ENCODE data around the gene PCSK6. TPM values are rescaled to one million over a fixed set of nuclear protein-coding genes. Genes with fewer than 3 reads are reported as not detected.

PCSK6 gene
- total and polyA plus RNA-seq, 2 of the 8 experiments (the other 6 are each of a cell fraction or from before 2014, with no cell fraction given) = 1.9 to 4.0 TPM

GRCh38 chr15:101436526-101436925, 53.0 kb downstream of the PCSK6 start (continued):
- TF ChIP-seq, protein P1, sequence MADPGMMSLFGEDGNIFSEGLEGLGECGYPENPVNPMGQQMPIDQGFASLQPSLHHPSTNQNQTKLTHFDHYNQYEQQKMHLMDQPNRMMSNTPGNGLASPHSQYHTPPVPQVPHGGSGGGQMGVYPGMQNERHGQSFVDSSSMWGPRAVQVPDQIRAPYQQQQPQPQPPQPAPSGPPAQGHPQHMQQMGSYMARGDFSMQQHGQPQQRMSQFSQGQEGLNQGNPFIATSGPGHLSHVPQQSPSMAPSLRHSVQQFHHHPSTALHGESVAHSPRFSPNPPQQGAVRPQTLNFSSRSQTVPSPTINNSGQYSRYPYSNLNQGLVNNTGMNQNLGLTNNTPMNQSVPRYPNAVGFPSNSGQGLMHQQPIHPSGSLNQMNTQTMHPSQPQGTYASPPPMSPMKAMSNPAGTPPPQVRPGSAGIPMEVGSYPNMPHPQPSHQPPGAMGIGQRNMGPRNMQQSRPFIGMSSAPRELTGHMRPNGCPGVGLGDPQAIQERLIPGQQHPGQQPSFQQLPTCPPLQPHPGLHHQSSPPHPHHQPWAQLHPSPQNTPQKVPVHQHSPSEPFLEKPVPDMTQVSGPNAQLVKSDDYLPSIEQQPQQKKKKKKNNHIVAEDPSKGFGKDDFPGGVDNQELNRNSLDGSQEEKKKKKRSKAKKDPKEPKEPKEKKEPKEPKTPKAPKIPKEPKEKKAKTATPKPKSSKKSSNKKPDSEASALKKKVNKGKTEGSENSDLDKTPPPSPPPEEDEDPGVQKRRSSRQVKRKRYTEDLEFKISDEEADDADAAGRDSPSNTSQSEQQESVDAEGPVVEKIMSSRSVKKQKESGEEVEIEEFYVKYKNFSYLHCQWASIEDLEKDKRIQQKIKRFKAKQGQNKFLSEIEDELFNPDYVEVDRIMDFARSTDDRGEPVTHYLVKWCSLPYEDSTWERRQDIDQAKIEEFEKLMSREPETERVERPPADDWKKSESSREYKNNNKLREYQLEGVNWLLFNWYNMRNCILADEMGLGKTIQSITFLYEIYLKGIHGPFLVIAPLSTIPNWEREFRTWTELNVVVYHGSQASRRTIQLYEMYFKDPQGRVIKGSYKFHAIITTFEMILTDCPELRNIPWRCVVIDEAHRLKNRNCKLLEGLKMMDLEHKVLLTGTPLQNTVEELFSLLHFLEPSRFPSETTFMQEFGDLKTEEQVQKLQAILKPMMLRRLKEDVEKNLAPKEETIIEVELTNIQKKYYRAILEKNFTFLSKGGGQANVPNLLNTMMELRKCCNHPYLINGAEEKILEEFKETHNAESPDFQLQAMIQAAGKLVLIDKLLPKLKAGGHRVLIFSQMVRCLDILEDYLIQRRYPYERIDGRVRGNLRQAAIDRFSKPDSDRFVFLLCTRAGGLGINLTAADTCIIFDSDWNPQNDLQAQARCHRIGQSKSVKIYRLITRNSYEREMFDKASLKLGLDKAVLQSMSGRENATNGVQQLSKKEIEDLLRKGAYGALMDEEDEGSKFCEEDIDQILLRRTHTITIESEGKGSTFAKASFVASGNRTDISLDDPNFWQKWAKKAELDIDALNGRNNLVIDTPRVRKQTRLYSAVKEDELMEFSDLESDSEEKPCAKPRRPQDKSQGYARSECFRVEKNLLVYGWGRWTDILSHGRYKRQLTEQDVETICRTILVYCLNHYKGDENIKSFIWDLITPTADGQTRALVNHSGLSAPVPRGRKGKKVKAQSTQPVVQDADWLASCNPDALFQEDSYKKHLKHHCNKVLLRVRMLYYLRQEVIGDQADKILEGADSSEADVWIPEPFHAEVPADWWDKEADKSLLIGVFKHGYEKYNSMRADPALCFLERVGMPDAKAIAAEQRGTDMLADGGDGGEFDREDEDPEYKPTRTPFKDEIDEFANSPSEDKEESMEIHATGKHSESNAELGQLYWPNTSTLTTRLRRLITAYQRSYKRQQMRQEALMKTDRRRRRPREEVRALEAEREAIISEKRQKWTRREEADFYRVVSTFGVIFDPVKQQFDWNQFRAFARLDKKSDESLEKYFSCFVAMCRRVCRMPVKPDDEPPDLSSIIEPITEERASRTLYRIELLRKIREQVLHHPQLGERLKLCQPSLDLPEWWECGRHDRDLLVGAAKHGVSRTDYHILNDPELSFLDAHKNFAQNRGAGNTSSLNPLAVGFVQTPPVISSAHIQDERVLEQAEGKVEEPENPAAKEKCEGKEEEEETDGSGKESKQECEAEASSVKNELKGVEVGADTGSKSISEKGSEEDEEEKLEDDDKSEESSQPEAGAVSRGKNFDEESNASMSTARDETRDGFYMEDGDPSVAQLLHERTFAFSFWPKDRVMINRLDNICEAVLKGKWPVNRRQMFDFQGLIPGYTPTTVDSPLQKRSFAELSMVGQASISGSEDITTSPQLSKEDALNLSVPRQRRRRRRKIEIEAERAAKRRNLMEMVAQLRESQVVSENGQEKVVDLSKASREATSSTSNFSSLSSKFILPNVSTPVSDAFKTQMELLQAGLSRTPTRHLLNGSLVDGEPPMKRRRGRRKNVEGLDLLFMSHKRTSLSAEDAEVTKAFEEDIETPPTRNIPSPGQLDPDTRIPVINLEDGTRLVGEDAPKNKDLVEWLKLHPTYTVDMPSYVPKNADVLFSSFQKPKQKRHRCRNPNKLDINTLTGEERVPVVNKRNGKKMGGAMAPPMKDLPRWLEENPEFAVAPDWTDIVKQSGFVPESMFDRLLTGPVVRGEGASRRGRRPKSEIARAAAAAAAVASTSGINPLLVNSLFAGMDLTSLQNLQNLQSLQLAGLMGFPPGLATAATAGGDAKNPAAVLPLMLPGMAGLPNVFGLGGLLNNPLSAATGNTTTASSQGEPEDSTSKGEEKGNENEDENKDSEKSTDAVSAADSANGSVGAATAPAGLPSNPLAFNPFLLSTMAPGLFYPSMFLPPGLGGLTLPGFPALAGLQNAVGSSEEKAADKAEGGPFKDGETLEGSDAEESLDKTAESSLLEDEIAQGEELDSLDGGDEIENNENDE (IDR thresholded peaks at IDR 0.05; ENCODE audit: insufficient replicate concordance, low read length) = no peak

All from H1 (cell line).